ENCODE results near the gene ZNF430. TPM values are rescaled to one million over a fixed set of nuclear protein-coding genes. Genes with fewer than 3 reads are reported as not detected.

ZNF430 gene
- total RNA-seq: 3.8 and 4.1 TPM in 2 replicates

GRCh38 chr19:21020298-21021227, at the start of gene ZNF430:
Gene ZNF430, plus strand, starts transcription at chr19:21020657. Its CDS starts 144 bp downstream, at chr19:21020801.

DNA sequence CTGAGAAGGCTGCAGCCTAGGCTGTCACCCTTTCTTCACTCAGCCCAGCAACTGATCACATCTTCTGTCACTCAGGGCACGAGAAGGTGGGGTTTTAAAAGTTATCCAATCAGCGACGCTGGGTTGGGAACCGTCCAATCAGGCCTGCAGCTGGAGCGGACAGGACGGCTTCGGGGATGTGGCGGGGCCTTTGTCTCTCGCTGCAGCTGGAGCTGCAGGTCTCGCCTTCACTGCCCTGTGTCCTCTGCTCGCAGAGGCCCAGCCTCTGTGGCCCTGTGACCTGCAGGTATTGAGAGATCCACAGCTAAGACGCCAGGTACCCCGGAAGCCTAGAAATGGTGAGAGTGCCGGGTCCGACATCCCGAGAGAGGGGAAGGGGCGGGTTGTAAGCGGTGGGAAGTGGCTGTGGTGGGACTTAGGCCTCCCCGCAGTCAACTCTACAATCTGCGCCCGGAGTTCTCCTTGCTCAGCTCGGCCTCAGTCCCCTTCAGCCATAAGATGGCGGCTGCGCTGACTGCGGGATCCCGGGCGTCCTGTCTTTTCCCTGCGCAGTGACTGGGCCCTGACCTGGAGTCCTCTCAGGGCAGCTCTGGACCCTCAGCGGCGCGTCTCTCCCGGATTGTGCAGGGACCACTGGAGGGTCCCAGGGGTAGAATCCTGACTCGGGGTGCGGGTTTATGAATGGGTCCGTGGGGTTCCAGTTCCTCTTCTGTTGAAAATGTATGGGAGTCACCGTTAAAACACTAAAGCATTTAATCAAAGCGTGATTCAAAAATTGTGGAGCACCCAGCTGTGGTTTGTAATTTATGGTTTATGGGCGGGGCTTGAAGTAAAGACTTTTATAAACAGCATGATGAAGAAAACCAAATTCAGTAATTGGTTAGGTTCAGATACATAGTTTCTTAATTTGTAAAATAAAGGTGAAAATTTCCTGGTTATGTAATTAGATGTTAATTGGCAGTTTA, 61.8 kb downstream of the ZNF430 start, which contains the start of gene ZNF714:
Gene ZNF714, plus strand, starts transcription at position 193 of the 965 bp plus-strand sequence. CDS start 16,066 bp downstream, outside the sequence.

Other genes with a start within 250 kb of the ZNF430 start
- gene ZNF66, start 244.4 kb upstream of the ZNF430 start, total RNA-seq: 0.52 and 1.8 TPM in 2 replicates
- gene ZNF85, start 97.4 kb upstream of the ZNF430 start, total RNA-seq: 3.1 and 10.1 TPM in 2 replicates
- 6.7 and 8.5 TPM in 2 replicates for gene ZNF714, start 61.5 kb downstream of the ZNF430 start, total RNA-seq
- 0.91 and 8.3 TPM in 2 replicates for gene ZNF431, start 121.4 kb downstream of the ZNF430 start, total RNA-seq

Data from epithelial cell of alveolus of lung (primary cell).